DMS 273 (cell line): ENCODE results near the gene FAH.

Experiments used
- DNase-seq: peaks from one replicate; lab custom pipeline; 2025; ENCODE audit not compliant: unreplicated experiment; lab: John Stamatoyannopoulos, UW

FAH gene

DNA sequence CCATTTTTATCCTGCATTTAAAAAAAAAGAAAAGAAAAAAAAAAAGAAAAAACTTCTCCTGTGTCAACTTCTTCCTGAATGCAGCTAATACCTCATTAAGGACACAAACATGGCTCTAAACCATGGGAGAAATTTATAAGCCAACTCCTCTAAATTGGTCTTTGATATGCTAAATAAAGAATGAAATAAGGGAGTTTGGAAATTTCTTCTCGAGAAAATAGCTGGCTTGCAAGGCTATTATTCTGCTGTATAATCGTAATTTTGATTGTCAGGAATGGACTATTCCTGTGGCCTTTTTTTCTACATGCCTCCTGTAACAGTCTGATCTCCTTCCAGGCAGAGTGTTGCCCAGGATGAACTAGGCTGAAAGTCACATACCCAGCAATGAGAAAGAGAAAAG lies 78.6 kb downstream of the FAH start:
- DNase-seq: no peak

DNA sequence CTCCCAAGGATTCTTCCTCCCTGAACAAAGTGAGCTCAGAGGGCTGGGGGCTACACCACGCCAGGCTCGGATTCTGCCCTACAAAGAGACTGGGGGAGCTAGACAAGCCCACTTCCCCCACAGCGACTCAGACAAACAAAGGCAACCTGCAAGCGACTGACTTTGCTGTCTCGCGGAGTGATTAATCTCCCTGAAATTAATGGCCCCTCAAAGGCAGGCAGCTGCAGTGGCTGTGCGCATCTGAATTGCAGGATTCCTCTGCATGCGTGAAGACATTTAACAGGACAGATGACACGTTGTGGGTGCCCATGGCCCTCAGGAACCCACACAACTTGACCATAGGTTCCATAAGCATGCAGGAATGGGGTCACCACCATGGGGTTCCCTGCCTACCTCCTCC lies 80.8 kb downstream of the FAH start:
- DNase-seq: no peak

DNA sequence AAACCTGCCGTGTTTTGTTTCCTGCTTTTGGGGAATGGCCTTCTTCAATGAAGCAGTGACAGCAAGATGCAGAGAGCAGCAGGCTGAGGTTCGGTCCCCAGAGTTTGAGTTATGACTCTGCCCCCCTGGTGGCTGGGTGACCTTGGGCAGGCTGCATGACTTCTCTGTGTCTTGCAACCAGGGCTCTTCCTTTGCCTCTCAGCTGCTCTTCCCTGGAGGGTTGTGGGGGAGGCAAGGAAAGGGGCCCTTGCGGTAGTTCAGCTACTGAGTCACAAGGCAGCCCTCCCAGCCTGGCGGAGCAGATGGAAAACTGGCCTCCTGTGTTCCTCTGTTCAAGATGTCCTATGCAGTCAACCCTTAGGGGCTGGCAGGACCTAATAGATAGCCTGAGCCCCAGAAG lies 82.1 kb downstream of the FAH start:
- DNase-seq: peak; percentile 33
